K562 (cell line): Measurements from ENCODE around the gene SERTAD1. TPM values are rescaled to one million over a fixed set of nuclear protein-coding genes. Genes with fewer than 3 reads are reported as not detected.
A peak's percentile ranks its signal among the peaks of the same experiment; 100 is the strongest.

Source experiments
- CAMTA2 ChIP-seq: fragments of 250-450 bp; sonication (Bioruptor Pico); conservative IDR thresholded peaks from 2 replicates; pipeline ENCODE4 v1.5.1; 2022
- MAX ChIP-seq: sonication (generic); formaldehyde crosslinking; IDR thresholded peaks from 2 replicates; pipeline ENCODE4 v1.9.0; 2022; ENCODE audit warnings: mild to moderate bottlenecking, missing genetic modification reagents
- MAZ ChIP-seq, 2 experiments: fragments of 450-650 bp in 1 of 2; sonication (generic) in 1 of 2; formaldehyde crosslinking; IDR thresholded peaks in 1 of 2; conservative IDR thresholded peaks in 1 of 2; 2 replicates each; pipeline versions ENCODE4 v1.4.0 to v1.5.0; 2020; ENCODE audit warnings: mild to moderate bottlenecking in 1 of 2, missing genetic modification reagents in 1 of 2
- MEF2A ChIP-seq: IDR thresholded peaks from 2 replicates; pipeline ENCODE4 v1.6.1; 2011; ENCODE audit warnings: low read depth, mild to moderate bottlenecking, low read length, moderate library complexity; ENCODE audit not compliant: control insufficient read depth
- MIER1 ChIP-seq: fragments of 450-650 bp; IDR thresholded peaks from 2 replicates; pipeline ENCODE4 v1.6.1; 2016; ENCODE audit warnings: antibody characterized with exemption, mild to moderate bottlenecking, low read depth
- MLLT1 ChIP-seq, 2 experiments: fragments of 450-650 bp; IDR thresholded peaks; 2 replicates each; pipeline ENCODE4 v1.6.1; 2016
- SETDB1 ChIP-seq: IDR thresholded peaks from one replicate; pipeline ENCODE4 v1.6.1; 2012; ENCODE audit warnings: low read length, control low read depth, inconsistent platforms
- TAF9B ChIP-seq: fragments of 450-650 bp; IDR thresholded peaks from 2 replicates; pipeline ENCODE4 v1.6.1; 2018; ENCODE audit warnings: mild to moderate bottlenecking; ENCODE audit not compliant: partially characterized antibody
- TCF3 ChIP-seq: sonication (generic); formaldehyde crosslinking; IDR thresholded peaks from 2 replicates; pipeline ENCODE4 v1.4.0; 2020; ENCODE audit warnings: mild to moderate bottlenecking, missing genetic modification reagents
- TFAM ChIP-seq: fragments of 250-450 bp; sonication (Bioruptor Pico); conservative IDR thresholded peaks from 2 replicates; pipeline ENCODE4 v1.5.0; 2021; ENCODE audit warnings: mild to moderate bottlenecking, moderate library complexity
- ZNF24 ChIP-seq: fragments of 450-650 bp; IDR thresholded peaks from 2 replicates; pipeline ENCODE4 v1.6.1; 2016
- ZNF324 ChIP-seq: fragments of 250-450 bp; sonication (Bioruptor Pico); IDR thresholded peaks from 2 replicates; pipeline ENCODE4 v1.4.0; 2020; ENCODE audit warnings: mild to moderate bottlenecking
- ZNF584 ChIP-seq: fragments of 200-800 bp; sonication (Bioruptor generic); IDR thresholded peaks from 2 replicates; pipeline ENCODE4 v1.6.1; 2016; ENCODE audit warnings: low read depth, mild to moderate bottlenecking, missing genetic modification characterization, missing compliant biosample characterization
- ZNF830 ChIP-seq: fragments of 250-450 bp; sonication (Bioruptor Pico); IDR thresholded peaks from 2 replicates; pipeline ENCODE4 v1.5.0; 2021; ENCODE audit warnings: mild to moderate bottlenecking
- polyA plus RNA-seq, 8 experiments: library from polyadenylated mRNA; depleted of rRNA in 4 of 8; stranded (reverse) in 5 of 8; unstranded in 3 of 8; fragments of >200 nt; fragmentation: Nextera tagmentation in 2 of 8; fragmentation: Illumina TruSeq in 1 of 8; extraction: Ambion mirVana in 2 of 8; extraction: Trizol in 1 of 8; gene quantifications; 2 replicates each; pipeline versions ENCODE4 v1.2.1 to v1.2.3, GENCODE V29; 2011 to 2014; ENCODE audit warnings: inconsistent platforms in 1 of 8, missing spikeins in 1 of 8
- total RNA-seq, 7 experiments: library from RNA; depleted of rRNA in 6 of 7; stranded (reverse); fragments of >200 nt in 6 of 7; fragmentation: Illumina TruSeq in 2 of 7; extraction: Trizol in 2 of 7; gene quantifications; 2 replicates each; pipeline versions ENCODE4 v1.2.1 to v1.2.3, GENCODE V29; 2011 to 2021; ENCODE audit warnings: low replicate concordance in 1 of 7
- TF ChIP-seq, protein P1 (sequence below): fragments of 200-600 bp; sonication (generic); IDR thresholded peaks from one replicate; pipeline ENCODE4 v1.6.1; 2012; ENCODE audit warnings: mild to moderate bottlenecking, low read depth, low read length, inconsistent platforms

Gene SERTAD1
- total and polyA plus RNA-seq, 9 of the 15 experiments (the other 6 are each of a cell fraction or from before 2014, with no cell fraction given): 0.15 to 8.7 (median 4.9) TPM

GRCh38 chr19:40465025-40465556 lies 39.3 kb upstream of the SERTAD1 start (continued):
- TF ChIP-seq, protein P1, sequence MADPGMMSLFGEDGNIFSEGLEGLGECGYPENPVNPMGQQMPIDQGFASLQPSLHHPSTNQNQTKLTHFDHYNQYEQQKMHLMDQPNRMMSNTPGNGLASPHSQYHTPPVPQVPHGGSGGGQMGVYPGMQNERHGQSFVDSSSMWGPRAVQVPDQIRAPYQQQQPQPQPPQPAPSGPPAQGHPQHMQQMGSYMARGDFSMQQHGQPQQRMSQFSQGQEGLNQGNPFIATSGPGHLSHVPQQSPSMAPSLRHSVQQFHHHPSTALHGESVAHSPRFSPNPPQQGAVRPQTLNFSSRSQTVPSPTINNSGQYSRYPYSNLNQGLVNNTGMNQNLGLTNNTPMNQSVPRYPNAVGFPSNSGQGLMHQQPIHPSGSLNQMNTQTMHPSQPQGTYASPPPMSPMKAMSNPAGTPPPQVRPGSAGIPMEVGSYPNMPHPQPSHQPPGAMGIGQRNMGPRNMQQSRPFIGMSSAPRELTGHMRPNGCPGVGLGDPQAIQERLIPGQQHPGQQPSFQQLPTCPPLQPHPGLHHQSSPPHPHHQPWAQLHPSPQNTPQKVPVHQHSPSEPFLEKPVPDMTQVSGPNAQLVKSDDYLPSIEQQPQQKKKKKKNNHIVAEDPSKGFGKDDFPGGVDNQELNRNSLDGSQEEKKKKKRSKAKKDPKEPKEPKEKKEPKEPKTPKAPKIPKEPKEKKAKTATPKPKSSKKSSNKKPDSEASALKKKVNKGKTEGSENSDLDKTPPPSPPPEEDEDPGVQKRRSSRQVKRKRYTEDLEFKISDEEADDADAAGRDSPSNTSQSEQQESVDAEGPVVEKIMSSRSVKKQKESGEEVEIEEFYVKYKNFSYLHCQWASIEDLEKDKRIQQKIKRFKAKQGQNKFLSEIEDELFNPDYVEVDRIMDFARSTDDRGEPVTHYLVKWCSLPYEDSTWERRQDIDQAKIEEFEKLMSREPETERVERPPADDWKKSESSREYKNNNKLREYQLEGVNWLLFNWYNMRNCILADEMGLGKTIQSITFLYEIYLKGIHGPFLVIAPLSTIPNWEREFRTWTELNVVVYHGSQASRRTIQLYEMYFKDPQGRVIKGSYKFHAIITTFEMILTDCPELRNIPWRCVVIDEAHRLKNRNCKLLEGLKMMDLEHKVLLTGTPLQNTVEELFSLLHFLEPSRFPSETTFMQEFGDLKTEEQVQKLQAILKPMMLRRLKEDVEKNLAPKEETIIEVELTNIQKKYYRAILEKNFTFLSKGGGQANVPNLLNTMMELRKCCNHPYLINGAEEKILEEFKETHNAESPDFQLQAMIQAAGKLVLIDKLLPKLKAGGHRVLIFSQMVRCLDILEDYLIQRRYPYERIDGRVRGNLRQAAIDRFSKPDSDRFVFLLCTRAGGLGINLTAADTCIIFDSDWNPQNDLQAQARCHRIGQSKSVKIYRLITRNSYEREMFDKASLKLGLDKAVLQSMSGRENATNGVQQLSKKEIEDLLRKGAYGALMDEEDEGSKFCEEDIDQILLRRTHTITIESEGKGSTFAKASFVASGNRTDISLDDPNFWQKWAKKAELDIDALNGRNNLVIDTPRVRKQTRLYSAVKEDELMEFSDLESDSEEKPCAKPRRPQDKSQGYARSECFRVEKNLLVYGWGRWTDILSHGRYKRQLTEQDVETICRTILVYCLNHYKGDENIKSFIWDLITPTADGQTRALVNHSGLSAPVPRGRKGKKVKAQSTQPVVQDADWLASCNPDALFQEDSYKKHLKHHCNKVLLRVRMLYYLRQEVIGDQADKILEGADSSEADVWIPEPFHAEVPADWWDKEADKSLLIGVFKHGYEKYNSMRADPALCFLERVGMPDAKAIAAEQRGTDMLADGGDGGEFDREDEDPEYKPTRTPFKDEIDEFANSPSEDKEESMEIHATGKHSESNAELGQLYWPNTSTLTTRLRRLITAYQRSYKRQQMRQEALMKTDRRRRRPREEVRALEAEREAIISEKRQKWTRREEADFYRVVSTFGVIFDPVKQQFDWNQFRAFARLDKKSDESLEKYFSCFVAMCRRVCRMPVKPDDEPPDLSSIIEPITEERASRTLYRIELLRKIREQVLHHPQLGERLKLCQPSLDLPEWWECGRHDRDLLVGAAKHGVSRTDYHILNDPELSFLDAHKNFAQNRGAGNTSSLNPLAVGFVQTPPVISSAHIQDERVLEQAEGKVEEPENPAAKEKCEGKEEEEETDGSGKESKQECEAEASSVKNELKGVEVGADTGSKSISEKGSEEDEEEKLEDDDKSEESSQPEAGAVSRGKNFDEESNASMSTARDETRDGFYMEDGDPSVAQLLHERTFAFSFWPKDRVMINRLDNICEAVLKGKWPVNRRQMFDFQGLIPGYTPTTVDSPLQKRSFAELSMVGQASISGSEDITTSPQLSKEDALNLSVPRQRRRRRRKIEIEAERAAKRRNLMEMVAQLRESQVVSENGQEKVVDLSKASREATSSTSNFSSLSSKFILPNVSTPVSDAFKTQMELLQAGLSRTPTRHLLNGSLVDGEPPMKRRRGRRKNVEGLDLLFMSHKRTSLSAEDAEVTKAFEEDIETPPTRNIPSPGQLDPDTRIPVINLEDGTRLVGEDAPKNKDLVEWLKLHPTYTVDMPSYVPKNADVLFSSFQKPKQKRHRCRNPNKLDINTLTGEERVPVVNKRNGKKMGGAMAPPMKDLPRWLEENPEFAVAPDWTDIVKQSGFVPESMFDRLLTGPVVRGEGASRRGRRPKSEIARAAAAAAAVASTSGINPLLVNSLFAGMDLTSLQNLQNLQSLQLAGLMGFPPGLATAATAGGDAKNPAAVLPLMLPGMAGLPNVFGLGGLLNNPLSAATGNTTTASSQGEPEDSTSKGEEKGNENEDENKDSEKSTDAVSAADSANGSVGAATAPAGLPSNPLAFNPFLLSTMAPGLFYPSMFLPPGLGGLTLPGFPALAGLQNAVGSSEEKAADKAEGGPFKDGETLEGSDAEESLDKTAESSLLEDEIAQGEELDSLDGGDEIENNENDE: no peak
- no peak for TF ChIP-seq MAZ (CRISPR knock-in tag; conservative IDR thresholded peaks at IDR 0.05 in 1 of 2, IDR thresholded peaks at IDR 0.05 in 1 of 2)
- no peak for TF ChIP-seq TCF3 (CRISPR knock-in tag)
- no peak for TF ChIP-seq MAX
- TF ChIP-seq ZNF24: no peak
- TF ChIP-seq ZNF830 (CRISPR knock-in tag): no peak
- no peak for TF ChIP-seq ZNF584 (CRISPR knock-in tag)
- TF ChIP-seq TFAM (CRISPR knock-in tag): no peak
- TF ChIP-seq ZNF324 (CRISPR knock-in tag): no peak
- TF ChIP-seq MLLT1 (IDR thresholded peaks at IDR 0.05): no peak; a peak in 1 of 4 replicates
- TF ChIP-seq TAF9B: peak; percentile 0
- no peak for TF ChIP-seq SETDB1
- TF ChIP-seq CAMTA2 (CRISPR knock-in tag): no peak
- peak; percentile 11; the same call in 1 of the 2 replicates for TF ChIP-seq MIER1
- TF ChIP-seq MEF2A: no peak
